Colonic mucosa (tissue), 4 donors: ENCODE measurements around the gene KLF3. TPM values are rescaled to one million over a fixed set of nuclear protein-coding genes. Genes with fewer than 3 reads are reported as not detected.

Experiments
- DNase-seq: peaks from one replicate; pipeline ENCODE4 v3.0.0-alpha.2; 2020
- H3K27ac ChIP-seq: fragments of 200-600 bp; one replicate; pipeline ENCODE4 v1.8.0; 2021
- H3K27me3 ChIP-seq: fragments of 200-600 bp; one replicate; pipeline ENCODE4 v1.8.0; 2021
- H3K36me3 ChIP-seq: fragments of 200-600 bp; one replicate; pipeline ENCODE4 v1.8.0; 2021
- H3K4me1 ChIP-seq: fragments of 200-600 bp; one replicate; pipeline ENCODE4 v1.8.0; 2021; ENCODE audit warnings: mild to moderate bottlenecking
- H3K4me3 ChIP-seq: fragments of 200-600 bp; one replicate; pipeline ENCODE4 v1.8.0; 2021
- H3K9ac ChIP-seq, 2 donors: one replicate each; pipeline ENCODE4 v1.7.0; 2013; ENCODE audit warnings: control low read depth in 2 of 2, low read depth in 2 of 2, low read length in 2 of 2
- H3K9me3 ChIP-seq: fragments of 200-600 bp; one replicate; pipeline ENCODE4 v1.8.0; 2021
- CTCF ChIP-seq: fragments of 200-600 bp; IDR thresholded peaks from one replicate; pipeline ENCODE4 v1.8.0; 2022; ENCODE audit warnings: antibody characterized with exemption, mild to moderate bottlenecking
- intact Hi-C: fragments of 100-400 bp; cut with DNase I; formaldehyde crosslinking; loops from one replicate; pipeline ENCODE4 v1.14.1; 2022
- total RNA-seq, 2 donors: library from RNA; stranded (reverse); fragmentation: NEBNext Ultra II Directional in 1 of 2; extraction: Animal tissue kit (Norgen Biotek cat#: 25700) in 1 of 2; gene quantifications; one replicate each; pipeline ENCODE4 v1.2.1, GENCODE V29; 2021
- donor health status: healthy.
- donor health status: DM: no; HTN: no; CAD: no.
- donor health status: DM: no; HTN: no; CAD: no.

Gene KLF3
- total RNA-seq, 2 donors from 2014 or later = 87.1 to 116 TPM

- H3K9ac ChIP-seq = peak overlapping the region in 1 of 2 donors; percentile 66
- no peak overlapping the region for H3K4me3 ChIP-seq
- no peak for TF ChIP-seq CTCF
- H3K4me1 ChIP-seq = peaks cover 10% of the 10 kb centered on the region
- H3K27me3 ChIP-seq = no peaks in the 10 kb centered on the region
- intact Hi-C loops = loop anchor here (5.0 kb wide), 1 partner anchor 42 kb away; no protein-coding TSS in a partner anchor
- no peaks in the 10 kb centered on the region for H3K9me3 ChIP-seq
- no peak overlapping the region for H3K27ac ChIP-seq
- peaks cover 23% of the 10 kb centered on the region for H3K36me3 ChIP-seq
- no peak for DNase-seq
Observed at GRCh38 chr4:38684951-38685844, 21.2 kb downstream of the KLF3 start.

- Histone ChIP-seq H3K27me3 (no peaks in the 10 kb centered on the region), H3K36me3 (peaks cover 37% of the 10 kb centered on the region), H3K4me3 (no peak overlapping the region), H3K4me1 (peaks cover 10% of the 10 kb centered on the region), H3K9me3 (no peaks in the 10 kb centered on the region), H3K27ac (no peak overlapping the region), H3K9ac (no peak overlapping the region)
- intact Hi-C loops = no loop called here
- TF ChIP-seq CTCF = no peak
- DNase-seq = no peak
Observed at GRCh38 chr4:38686682-38687081, 22.7 kb downstream of the KLF3 start.

GRCh38 chr4:38687571-38688011 lies 23.6 kb downstream of the KLF3 start:
- Histone ChIP-seq H3K9me3 (no peaks in the 10 kb centered on the region), H3K4me1 (peaks cover 10% of the 10 kb centered on the region), H3K36me3 (peaks cover 37% of the 10 kb centered on the region), H3K9ac (peak overlapping the region in 1 of 2 donors; percentile 14), H3K4me3 (no peak overlapping the region), H3K27me3 (no peaks in the 10 kb centered on the region), H3K27ac (no peak overlapping the region)
- intact Hi-C loops = no loop called here
- DNase-seq = no peak
- no peak for TF ChIP-seq CTCF

GRCh38 chr4:38688676-38689355 lies 24.8 kb downstream of the KLF3 start:
- H3K27me3 ChIP-seq = no peaks in the 10 kb centered on the region
- H3K9me3 ChIP-seq = no peaks in the 10 kb centered on the region
- intact Hi-C loops = no loop called here
- peaks cover 37% of the 10 kb centered on the region for H3K36me3 ChIP-seq
- no peak for DNase-seq
- H3K4me1 ChIP-seq = peaks cover 10% of the 10 kb centered on the region
- H3K4me3 ChIP-seq = no peak overlapping the region
- no peak overlapping the region for H3K27ac ChIP-seq
- H3K9ac ChIP-seq = no peak overlapping the region
- no peak for TF ChIP-seq CTCF

GRCh38 chr4:38691251-38692008 lies 27.4 kb downstream of the KLF3 start:
- peaks cover 44% of the 10 kb centered on the region for H3K36me3 ChIP-seq
- no peaks in the 10 kb centered on the region for H3K27me3 ChIP-seq
- DNase-seq = no peak
- peak overlapping the region; percentile 28 for H3K27ac ChIP-seq
- peaks cover 4% of the 10 kb centered on the region for H3K4me1 ChIP-seq
- no peaks in the 10 kb centered on the region for H3K9me3 ChIP-seq
- intact Hi-C loops = no loop called here
- H3K9ac ChIP-seq = no peak overlapping the region
- no peak overlapping the region for H3K4me3 ChIP-seq
- no peak for TF ChIP-seq CTCF
